GM23338 (cell line): ENCODE results near the gene PHC2.

Experiments used
- EZH2 ChIP-seq: fragments of 200-600 bp; sonication (generic); IDR thresholded peaks from one replicate; pipeline ENCODE4 v1.8.0; 2017; ENCODE audit warnings: antibody characterized with exemption, mild to moderate bottlenecking, low read depth; ENCODE audit not compliant: unreplicated experiment
- JUNB ChIP-seq: IDR thresholded peaks from one replicate; pipeline ENCODE4 v1.6.1; 2016; ENCODE audit warnings: antibody characterized with exemption; ENCODE audit not compliant: unreplicated experiment
- POLR2AphosphoS5 ChIP-seq: IDR thresholded peaks from 2 replicates; pipeline ENCODE4 v1.6.1; 2016; ENCODE audit warnings: antibody characterized with exemption, low read depth
- TF ChIP-seq, protein P1 (sequence below), 2 experiments: fragments of 200-600 bp in 1 of 2; sonication (generic) in 1 of 2; conservative IDR thresholded peaks; 2 replicates each; pipeline versions ENCODE4 v1.5.1 to v1.6.1; 2016 to 2017; ENCODE audit warnings: antibody characterized with exemption in 2 of 2, low read depth in 2 of 2, mild to moderate bottlenecking in 2 of 2, moderate library complexity in 1 of 2

- TF ChIP-seq EZH2 (no peak), JUNB (no peak), POLR2AphosphoS5 (no peak)
- TF ChIP-seq, protein P1, sequence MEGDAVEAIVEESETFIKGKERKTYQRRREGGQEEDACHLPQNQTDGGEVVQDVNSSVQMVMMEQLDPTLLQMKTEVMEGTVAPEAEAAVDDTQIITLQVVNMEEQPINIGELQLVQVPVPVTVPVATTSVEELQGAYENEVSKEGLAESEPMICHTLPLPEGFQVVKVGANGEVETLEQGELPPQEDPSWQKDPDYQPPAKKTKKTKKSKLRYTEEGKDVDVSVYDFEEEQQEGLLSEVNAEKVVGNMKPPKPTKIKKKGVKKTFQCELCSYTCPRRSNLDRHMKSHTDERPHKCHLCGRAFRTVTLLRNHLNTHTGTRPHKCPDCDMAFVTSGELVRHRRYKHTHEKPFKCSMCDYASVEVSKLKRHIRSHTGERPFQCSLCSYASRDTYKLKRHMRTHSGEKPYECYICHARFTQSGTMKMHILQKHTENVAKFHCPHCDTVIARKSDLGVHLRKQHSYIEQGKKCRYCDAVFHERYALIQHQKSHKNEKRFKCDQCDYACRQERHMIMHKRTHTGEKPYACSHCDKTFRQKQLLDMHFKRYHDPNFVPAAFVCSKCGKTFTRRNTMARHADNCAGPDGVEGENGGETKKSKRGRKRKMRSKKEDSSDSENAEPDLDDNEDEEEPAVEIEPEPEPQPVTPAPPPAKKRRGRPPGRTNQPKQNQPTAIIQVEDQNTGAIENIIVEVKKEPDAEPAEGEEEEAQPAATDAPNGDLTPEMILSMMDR (conservative IDR thresholded peaks at IDR 0.05; ENCODE audit: low read depth in 2 of 2): no peak
These were observed 88.7 kb downstream of the PHC2 start for GRCh38 chr1:33342041-33342723.
